DMS153 treated with DMSO at 0.1 percent for 48 hours (cell line): ENCODE results near the gene RASA3.

Experiments used
- DNase-seq: peaks from one replicate; lab custom pipeline; 2025; ENCODE audit not compliant: unreplicated experiment; lab: John Stamatoyannopoulos, UW

Gene RASA3

DNA sequence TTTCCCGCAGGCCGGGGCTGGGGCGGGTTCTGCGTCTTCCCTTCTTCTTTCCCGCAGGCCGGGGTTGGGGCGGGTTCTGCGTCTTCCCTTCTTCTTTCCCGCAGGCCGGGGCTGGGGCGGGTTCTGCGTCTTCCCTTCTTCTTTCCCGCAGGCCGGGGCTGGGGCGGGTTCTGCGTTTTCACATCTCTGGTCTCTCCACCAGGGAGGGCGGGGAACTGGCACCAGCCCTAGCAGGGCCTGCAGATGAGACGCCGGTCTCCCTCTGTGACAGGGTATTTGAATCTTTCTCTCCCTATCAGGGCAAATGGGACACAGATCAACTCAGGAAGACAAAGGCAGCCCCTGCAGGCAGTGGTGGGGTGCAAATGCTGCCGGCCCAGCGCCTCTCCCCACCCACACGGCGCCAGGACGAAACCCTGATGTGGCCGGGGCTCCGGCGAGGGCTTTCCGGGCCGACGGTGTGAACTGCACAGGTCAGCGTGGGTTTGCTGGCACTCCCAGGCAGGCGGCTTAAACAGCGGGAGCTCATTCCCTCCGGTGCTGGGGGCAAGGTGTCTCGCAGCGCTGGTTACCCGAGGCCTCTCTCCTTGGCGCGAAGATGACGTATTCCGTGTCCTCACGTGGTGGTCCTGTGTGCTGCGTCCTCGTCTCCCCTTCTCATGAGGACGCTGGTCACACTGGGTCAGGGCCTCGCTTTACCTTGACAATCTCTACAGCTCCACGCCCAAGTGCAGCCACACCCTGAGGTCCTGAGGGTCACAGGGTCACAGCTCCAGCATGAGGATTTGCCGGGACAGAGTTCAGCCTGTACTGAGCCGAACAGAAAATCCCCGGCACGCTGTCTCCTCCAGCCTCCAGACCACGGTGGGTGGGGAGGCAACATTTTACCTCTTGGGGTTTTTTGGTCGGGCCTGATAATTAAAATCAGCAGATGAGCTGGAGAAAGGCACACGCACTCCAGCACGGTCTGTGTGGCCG is 157.8 kb downstream of the RASA3 start:
- DNase-seq = no peak

DNA sequence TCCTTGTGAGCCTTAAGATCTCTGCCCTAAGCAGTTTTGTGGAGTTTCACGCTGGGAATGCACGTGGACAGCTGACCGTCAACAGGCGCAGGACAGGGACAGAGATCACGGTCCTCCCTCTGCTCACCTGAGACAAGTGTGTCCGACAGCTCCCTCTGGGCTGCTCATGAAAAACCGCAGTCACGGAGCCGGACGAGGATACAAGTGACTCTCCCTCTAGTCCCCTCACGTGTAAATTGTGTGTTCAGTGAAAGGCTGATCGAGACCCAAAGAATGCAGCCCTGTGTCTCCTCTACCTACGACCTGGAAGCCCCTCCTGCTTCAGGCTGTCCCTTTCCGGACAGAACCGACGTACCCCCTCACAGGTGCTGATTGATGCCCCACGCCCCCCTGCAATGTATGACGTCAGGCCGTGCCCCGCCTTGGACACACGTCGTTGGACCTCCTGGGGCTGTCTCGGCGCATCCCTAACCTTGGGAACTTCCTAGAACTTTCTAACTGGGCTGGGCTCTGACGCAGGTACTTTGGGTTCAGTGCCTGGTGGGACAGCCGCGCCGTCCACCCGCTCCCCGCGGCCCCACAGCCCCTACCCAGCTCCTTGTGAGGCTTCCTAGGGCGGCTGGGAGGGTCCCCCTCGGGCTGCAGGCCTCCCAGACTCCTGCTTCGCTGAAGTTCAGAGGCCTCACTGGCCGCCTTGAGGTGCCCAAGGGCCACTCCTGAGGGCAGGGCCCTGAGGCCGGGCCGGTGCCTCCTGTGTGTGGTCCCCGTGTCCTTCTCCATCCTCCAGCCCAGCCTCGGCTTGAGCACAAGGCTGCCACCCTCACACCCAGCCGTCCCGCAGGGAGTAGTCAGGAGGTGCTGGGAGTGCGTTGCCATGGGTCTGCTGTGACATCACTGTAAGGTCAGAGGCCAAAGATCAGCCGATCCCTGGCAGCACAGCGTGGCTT is 158.9 kb downstream of the RASA3 start, which contains the start of gene C13orf46:
Gene C13orf46, minus strand, starts transcription at position 859 of the 947 bp plus-strand sequence. Its CDS starts 79 bp downstream, at position 780.
- DNase-seq = no peak

DNA sequence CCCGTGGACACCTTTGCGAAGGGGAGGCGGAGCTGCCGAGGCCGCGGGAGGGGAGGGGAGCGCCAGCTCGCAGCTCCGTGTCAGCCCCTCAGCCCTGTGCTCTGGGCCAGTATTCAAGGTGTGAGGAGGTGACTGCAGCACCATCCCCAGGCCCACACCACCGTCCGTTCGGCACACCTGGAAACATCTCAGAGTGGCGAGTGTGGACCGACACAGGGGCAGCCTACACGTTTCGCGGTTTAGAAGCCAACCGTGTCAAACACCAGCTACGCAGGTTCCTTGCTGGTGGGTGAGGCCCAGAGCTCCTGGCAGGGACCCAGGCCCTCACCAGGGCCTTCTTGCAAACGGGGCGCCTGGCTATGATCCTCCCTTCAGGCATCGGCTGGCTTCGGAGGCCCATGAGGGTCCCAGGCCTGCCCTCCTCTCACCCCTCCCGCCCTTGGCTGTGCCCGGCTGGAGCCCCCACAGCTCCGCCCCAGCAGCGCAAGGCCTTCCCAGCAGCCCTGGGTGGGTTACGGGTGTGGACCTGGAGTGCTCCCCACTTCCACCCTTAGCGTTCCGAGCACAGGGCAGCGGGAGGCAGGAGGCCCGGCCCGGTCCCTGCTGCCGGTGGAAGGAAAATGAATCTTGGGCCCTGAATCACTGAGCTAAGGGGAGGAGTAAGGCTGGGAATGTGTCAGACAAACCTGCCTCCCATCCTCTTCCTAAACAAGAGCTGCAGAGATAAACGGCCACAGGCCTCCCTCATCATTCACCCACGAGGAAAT is 159.8 kb downstream of the RASA3 start:
- DNase-seq = no peak

DNA sequence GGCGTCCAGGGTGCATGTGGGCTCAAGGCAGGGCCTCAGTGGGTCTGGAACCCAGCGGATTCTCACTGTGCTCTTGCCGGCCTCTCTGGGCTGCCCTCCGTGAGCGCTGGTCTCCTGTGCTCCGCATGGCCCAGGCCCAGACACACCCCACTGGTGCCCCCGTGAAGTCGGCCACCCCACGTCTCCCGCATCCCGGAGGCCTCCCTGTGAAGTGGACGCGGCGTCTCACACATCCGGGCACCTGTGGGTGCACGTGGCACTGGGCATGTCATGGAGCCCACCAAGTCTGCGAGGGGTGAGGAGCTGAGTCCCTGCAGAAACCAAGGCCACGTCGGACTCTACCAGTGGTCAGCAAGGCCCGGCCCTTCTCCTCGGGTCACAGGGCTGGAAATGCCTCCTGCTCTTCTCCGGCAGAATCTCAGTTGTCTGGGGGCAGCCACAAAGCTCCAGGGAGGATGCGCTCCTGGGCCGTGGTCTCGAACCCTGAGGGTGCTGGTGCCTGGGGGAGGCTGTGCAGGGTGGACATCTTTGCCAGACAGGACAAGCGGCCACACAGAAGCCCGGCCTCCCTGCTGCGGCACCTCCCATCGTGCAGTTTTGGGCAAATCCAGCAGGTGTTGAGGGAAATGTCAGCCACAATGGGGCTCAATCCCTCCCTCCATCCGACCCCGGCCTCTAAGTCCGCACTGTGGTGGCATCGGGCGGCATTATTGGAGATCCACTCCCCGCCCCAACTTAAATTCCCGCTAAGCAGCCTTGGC is 160.8 kb downstream of the RASA3 start:
- no peak for DNase-seq

DNA sequence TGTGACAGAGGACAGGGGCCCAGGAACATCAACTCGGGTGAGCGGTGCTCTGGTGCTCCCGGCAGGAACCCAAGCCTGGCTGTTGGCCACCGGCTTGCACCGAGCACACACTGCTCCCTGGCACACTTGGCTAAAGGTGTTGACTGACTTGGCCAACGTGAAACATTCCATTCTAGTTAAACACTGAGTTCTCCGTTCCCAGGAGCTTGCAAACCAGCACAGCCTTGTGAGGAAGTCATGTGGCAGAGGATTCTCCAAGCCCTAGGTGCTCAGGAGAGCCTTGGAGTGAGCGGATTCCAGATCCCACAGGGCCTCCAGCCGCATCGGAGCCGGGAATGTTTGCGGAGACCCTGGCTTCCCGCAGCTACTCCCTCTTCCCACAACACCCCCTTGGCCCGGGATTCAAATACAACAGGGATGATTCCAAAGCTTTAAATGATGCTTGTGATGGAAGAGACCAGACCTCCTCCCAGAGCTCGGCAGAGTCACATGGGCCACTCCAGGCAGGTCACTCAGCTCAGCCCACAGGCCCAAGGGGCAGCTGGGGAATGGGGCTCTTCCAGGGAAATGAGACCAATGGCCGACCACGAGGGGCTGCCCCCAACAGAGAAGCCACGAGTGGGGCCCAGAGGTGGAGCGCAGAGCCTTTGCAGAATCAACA is 161.5 kb downstream of the RASA3 start:
- DNase-seq = no peak

DNA sequence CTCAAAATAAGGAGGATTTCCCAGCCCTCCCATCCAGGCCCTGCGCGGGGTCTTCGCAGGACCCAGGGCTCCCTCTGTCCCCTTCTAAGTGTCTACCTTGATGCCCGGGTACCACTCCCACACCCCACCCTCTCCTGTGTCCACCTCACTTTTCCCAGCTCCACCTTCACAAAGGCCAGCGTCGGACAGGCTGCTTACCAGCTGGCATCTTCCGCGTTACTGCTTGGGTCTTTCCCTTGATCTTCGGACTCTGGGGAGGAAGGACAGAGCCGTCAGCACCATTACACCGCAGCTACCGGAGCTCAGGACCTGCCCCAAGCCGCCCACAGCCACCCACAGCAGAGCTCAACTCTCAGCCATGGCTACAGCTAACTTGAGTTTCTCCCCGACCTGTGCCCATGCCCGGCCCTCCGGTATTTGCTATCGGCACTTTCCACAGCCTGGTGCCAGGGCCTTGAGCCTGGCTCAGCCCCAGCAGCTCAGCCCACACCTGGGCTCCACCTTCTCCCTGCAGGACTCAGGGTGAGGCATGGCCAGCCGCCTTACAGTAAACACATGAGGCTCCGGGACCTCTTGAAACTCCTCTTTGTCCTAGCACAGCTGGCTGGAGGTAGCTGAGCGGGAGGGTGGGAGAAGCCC is 162.3 kb downstream of the RASA3 start:
- DNase-seq = no peak

DNA sequence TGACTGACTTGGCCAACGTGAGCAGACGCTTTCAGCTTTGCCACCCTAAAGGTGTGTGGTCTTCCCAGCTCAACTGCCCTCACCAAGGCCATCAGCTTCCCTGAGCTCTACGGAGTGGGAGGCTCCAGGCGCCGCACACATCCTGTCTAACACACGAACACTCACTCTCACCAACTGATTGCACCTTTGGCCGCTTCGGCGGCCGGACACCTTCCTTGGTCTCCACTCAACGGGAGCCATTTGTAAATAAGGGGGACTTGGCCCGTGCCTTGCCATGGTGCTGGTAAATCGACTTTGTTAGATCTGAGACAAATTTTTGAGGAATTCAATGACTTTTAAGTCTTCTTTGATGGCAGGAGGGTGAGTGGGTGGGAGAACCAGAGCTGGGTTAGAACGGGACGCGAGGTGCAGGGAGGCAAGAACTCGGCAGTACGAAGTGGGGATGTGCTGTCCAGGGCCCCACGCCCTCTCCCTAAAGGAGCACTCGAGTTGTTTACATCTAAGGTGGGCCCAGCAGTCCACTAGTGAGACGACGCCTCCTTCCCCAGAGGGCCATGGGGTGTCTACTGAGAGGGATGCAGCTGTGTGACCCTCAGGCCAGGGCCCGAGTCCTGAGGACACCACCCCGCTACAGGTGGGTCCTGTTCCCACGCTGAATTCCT is 163.0 kb downstream of the RASA3 start:
- DNase-seq = no peak

DNA sequence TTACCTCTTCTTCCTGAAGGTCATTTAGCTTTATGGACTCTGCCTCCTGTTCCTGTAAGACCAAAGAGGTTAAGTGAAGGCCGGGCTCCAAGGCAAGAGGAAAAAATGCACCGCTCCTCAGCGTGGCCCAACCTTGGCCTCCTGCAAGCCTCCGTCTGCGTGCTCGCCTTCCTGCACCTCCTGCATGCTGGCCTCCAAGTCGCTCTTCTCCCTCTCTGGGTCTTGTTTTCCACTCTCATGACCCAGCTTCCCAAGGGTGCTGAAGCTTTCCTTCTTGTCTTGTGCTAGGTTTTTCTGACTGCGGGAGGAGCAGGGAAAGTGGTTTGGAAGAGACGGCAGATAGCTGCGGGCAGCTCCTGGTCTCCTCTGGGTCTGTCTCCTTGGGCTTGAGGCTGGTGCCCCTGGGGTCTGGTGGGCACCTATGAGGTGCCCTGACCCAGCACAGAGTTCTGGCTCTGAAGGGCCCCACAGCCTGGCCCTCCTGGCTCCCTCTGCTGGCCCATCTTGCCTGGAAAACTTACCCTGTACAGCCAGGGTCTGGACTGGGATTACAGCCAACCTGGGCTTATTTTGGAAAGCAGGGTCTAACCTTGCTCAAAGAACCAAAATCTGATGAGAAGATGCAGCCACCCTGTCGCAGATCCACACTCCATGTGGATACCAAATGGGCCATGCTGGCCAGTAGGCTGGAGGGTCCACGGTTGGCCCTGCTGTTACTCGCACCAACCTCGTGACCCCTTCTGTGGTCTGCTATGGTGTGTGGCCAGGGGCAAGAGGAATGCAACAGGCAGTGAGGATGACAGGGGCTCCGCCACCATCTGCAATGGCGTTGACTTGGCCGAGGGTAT is 163.7 kb downstream of the RASA3 start:
- DNase-seq = no peak

DNA sequence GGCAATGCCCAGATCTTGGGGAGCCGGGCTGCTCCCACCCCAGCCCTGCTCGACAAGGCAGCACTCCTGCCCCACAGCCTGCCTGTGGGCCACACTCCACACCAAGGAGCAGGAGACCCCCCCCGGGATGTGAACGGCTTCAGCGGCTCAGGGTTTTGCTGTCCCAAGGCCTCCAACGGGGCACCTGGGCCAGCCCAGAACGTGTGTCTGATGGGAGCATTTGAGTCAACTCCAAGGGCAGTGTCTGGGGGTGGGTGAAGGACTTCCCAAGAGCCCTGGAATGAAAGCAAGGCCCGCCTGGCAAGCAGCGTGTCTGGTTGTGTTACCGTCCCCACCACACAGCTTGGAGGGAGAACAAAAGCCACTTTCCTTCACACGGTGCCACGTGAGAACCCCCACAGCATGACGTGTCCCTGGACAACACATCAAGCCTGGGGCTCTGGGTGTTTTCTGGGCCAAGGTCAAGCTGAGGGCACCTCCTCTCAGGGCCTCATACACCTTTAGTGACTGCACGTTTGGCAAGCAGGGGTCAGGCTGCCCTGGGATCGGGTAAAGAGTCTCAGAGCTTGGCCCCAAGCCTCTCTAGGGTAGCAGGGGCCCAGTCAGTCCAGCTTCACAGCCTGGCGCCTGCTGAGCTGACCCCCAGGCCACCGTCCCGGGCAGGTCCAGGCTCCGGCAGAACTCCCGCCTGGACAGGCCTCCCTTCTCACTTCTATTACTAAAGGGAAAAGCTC is 164.5 kb downstream of the RASA3 start:
- DNase-seq = no peak

DNA sequence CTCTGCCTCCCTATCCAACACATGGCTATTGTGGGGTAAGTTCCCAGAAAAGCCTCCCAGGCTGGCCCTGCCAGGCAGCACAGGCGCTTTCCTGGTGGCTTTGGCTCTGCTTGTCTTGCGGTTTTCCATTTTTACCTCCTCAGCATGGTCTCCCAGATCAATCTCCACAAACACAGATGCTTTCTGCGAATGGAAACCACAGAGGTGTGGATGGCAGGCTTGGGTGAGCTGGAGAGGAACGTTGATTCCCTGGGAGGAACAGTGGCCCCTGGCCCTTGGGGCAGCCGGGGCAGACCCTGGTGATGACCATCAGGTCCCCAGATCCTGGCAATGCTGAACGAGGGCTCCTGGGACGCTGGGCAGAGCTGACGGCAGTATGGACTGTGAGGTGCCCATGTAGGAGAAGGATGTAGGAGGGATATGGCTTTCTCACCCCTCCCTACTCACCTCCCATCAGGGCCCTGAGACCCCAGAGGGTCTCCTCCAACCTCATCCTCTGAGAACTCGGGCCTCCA is 165.2 kb downstream of the RASA3 start:
- no peak for DNase-seq

DNA sequence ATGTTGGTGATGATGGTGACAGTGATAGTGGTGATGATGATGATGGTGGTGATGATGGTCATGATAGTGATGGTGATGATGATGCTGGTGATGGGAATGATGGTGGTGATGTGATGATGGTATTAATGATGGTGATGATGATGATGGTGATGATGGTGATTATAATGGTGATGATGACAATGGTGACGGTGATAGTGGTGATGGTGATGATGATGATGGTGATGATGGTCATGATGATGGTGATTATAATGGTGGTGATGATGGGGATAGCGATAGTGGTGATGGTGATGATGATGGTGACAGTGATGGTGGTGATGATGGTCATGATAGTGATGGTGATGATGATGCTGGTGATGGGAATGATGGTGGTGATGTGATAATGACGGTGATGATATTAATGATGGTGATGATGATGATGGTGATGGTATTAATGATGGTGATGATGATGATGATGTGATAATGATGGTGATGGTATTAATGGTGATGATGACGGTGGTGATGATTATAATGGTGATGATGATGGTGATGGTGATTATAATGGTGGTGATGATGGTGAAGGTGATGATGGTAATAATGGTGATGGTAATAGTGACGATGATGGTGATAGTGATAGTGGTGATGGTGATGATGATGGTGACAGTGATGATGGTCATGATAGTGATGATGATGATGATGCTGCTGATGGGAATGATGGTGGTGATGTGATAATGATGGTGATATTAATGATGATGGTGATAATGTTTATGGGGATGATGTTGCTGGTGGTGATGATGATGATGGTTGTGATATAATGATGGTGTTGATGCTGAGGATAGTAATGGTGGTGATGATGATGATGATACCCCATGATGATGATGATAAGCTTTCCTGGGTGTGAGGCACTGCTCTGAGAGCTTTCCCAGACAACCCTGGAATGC is 166.2 kb downstream of the RASA3 start:
- DNase-seq = no peak

DNA sequence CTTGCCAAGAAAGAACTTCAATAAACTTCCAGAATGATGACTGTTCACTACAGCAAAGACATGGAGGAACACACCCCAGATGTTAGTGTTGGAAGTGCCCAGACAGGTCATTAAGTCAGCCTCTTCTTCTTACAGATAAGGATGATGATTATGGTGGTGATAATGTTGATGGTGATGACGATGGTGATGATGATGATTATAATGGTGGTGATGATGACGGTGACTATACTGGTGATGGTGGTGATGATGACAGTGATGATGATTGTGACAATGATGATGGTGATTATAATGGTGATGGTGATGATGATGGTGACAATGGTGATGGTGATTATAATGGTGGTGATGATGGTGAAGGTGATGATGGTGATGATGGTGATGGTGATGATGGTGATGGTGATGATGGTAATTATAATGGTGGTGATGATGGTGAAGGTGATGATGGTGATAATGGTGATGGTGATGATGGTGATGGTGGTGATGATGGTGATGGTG is 167.0 kb downstream of the RASA3 start:
- no peak for DNase-seq

DNA sequence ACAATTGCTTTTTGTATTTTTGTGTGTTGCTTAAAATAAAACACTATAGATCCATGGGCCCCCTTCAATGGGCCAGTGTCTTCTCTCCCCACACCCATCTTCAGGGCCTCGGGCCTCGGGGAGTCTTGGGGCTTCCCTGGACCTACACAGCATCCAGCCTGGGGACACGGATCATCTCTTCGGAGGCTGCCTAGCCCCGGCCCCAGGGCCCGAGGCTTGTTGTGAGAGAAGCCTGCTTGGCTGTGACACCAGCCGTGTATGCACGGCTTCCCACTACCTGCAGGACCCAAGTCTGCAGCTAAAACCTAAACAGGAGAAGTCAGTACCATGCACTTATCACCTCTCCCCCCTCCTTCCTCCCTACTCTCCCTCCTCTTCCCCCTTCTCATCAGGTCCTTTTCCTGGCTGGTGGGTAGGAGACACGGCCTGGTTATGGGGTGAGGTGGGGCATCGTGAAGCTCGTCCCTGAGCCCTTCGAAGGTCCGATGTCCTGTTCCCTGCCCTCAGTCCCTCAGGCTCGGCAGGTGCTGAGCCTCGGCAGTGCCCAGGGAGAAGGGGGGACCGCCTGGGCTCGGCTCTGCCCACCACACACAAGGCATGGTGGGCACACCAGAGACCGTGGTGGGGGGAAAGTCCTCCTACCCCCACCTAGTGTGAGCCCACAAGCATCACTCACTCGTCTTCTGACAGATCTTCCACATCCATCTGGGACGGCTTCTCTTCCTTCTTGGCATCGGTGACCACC is 168.0 kb downstream of the RASA3 start:
- no peak for DNase-seq

DNA sequence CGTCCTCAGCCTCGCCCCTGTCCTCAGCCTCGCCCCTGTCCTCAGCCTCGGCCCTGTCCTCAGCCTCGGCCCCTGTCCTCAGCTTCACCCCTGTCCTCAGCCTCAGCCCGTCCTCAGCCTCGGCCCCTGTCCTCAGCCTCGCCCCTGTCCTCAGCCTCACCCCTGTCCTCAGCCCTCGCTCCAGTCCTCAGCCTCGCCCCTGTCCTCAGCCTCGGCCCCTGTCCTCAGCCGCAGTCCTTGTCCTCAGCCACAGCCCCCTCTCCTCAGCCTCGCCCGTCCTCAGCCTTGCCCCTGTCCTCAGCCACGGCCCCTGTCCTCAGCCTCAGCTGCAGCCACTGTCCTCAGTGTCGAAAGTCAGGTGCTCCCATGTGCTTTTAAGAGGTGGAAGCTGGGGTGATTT is 169.0 kb downstream of the RASA3 start:
- no peak for DNase-seq

DNA sequence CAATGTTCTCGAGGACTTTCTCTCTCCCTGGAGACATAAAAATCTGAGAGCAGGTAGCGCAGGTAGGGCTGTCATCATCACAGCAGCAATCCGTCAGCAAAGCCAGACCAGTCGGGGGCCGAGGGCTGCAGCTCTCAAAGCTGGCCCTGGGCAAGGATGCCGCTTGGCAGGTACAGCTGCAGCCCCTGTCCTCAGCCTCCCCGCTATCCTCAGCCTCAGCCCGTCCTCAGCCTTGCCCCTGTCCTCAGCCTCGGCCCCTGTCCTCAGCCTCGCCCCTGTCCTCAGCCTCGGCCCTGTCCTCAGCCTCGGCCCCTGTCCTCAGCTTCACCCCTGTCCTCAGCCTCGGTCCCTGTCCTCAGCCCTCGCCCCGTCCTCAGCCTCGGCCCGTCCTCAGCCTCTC is 169.4 kb downstream of the RASA3 start:
- DNase-seq = no peak
